ENCODE results near the gene UMODL1. TPM values are rescaled to one million over a fixed set of nuclear protein-coding genes. Genes with fewer than 3 reads are reported as not detected.

UMODL1 gene
- total and polyA plus RNA-seq, 2 donors (not counting 3 experiments of a cell fraction or from before 2014, with no cell fraction given): not detected

- Histone ChIP-seq H3K4me2 (ENCODE audit: insufficient read depth, low read length) (no peak overlapping the region), H3K4me3 (replicated peaks in 1 of 3; ENCODE audit: insufficient read depth in 1 of 3, low read depth in 1 of 3, low read length in 3 of 3) (no peak overlapping the region), H3K9ac (replicated peaks; ENCODE audit: extremely low read depth, insufficient read depth, low read length) (no peak overlapping the region), H4K20me1 (replicated peaks; ENCODE audit: control insufficient read depth, extremely low read depth, insufficient read depth, low read length) (no peaks in the 10 kb centered on the region), H3K4me1 (ENCODE audit: control insufficient read depth, extremely low read depth, insufficient read depth, low read length) (peaks cover 5% of the 10 kb centered on the region), H3K9me1 (replicated peaks; ENCODE audit: control insufficient read depth, extremely low read depth, insufficient read depth, low read length) (no peaks in the 10 kb centered on the region), H3K36me3 (ENCODE audit: control insufficient read depth in 2 of 2, extremely low read depth in 1 of 2, insufficient read depth in 2 of 2, low read length in 2 of 2) (no peaks in the 10 kb centered on the region), H3K27me3 (ENCODE audit: control insufficient read depth in 2 of 2, insufficient read depth in 2 of 2, low read length in 2 of 2) (peaks cover 11 to 17% of the 10 kb centered on the region in 2 experiments), H3K27ac (ENCODE audit: insufficient read depth, low read depth, low read length) (no peak overlapping the region), H3K9me3 (replicated peaks; ENCODE audit: control insufficient read depth, insufficient read depth, low read length) (no peaks in the 10 kb centered on the region), H2AFZ (ENCODE audit: low read depth, low read length) (no peak overlapping the region), H3K79me2 (ENCODE audit: control insufficient read depth, insufficient read depth, low read length) (no peaks in the 10 kb centered on the region)
- POLR2A ChIA-PET: no interaction called here
- no peak for TF ChIP-seq POLR2AphosphoS5 (IDR thresholded peaks at IDR 0.05; ENCODE audit: insufficient read depth, low read depth, low read length)
- TF ChIP-seq POLR2A (IDR thresholded peaks at IDR 0.05; ENCODE audit: low read depth, low read length): no peak
- TF ChIP-seq, protein P1, sequence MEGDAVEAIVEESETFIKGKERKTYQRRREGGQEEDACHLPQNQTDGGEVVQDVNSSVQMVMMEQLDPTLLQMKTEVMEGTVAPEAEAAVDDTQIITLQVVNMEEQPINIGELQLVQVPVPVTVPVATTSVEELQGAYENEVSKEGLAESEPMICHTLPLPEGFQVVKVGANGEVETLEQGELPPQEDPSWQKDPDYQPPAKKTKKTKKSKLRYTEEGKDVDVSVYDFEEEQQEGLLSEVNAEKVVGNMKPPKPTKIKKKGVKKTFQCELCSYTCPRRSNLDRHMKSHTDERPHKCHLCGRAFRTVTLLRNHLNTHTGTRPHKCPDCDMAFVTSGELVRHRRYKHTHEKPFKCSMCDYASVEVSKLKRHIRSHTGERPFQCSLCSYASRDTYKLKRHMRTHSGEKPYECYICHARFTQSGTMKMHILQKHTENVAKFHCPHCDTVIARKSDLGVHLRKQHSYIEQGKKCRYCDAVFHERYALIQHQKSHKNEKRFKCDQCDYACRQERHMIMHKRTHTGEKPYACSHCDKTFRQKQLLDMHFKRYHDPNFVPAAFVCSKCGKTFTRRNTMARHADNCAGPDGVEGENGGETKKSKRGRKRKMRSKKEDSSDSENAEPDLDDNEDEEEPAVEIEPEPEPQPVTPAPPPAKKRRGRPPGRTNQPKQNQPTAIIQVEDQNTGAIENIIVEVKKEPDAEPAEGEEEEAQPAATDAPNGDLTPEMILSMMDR (IDR thresholded peaks at IDR 0.05; ENCODE audit: extremely low read depth in 1 of 2, insufficient read depth in 1 of 2, low read depth in 1 of 2, low read length in 2 of 2): no peak
- no peak for TF ChIP-seq EZH2 (IDR thresholded peaks at IDR 0.05; ENCODE audit: borderline replicate concordance, low read depth, low read length, severe bottlenecking)
- no peak for TF ChIP-seq GATA2 (IDR thresholded peaks at IDR 0.05; ENCODE audit: insufficient read depth, insufficient read length, low read depth, low read length)
- FAIRE-seq (no peak), DNase-seq (ENCODE audit: low read depth, low spot score) (no peak)
- dilution Hi-C loops (cut with MboI; ENCODE audit: extremely low pct_ligation_motif_present, low sequenced_read_pairs): no loop called here
- intact Hi-C loops (cut with micrococcal nuclease): no loop called here
- CTCF ChIA-PET: no interaction called here
- BruUV-seq (replicated peaks): no TSS peak
Measured at GRCh38 chr21:42021371-42022090, 49.6 kb upstream of the UMODL1 start.

- CTCF ChIA-PET: no interaction called here
Measured at GRCh38 chr21:42022091-42022430, 49.1 kb upstream of the UMODL1 start.

More at GRCh38 chr21:42022091-42022430, 49.1 kb upstream of the UMODL1 start:
- no peaks in the 10 kb centered on the region for H3K79me2 ChIP-seq (ENCODE audit: control insufficient read depth, insufficient read depth, low read length)
- FAIRE-seq: no peak
- dilution Hi-C loops (cut with MboI; ENCODE audit: extremely low pct_ligation_motif_present, low sequenced_read_pairs) (no loop called here), intact Hi-C loops (cut with micrococcal nuclease) (no loop called here)
- no peaks in the 10 kb centered on the region for H3K36me3 ChIP-seq (ENCODE audit: control insufficient read depth in 2 of 2, extremely low read depth in 1 of 2, insufficient read depth in 2 of 2, low read length in 2 of 2)
- no peak for DNase-seq (ENCODE audit: low read depth, low spot score)
- BruUV-seq (replicated peaks): no TSS peak
- H3K9me3 ChIP-seq (replicated peaks; ENCODE audit: control insufficient read depth, insufficient read depth, low read length): no peaks in the 10 kb centered on the region
- peaks cover 5% of the 10 kb centered on the region for H3K4me1 ChIP-seq (ENCODE audit: control insufficient read depth, extremely low read depth, insufficient read depth, low read length)
- no peaks in the 10 kb centered on the region for H3K9me1 ChIP-seq (replicated peaks; ENCODE audit: control insufficient read depth, extremely low read depth, insufficient read depth, low read length)
- no peak overlapping the region for H3K4me2 ChIP-seq (ENCODE audit: insufficient read depth, low read length)
- POLR2A ChIA-PET: no interaction called here
- H4K20me1 ChIP-seq (replicated peaks; ENCODE audit: control insufficient read depth, extremely low read depth, insufficient read depth, low read length): no peaks in the 10 kb centered on the region
- peaks cover 11 to 17% of the 10 kb centered on the region in 2 experiments for H3K27me3 ChIP-seq (ENCODE audit: control insufficient read depth in 2 of 2, insufficient read depth in 2 of 2, low read length in 2 of 2)
- TF ChIP-seq, protein P2, sequence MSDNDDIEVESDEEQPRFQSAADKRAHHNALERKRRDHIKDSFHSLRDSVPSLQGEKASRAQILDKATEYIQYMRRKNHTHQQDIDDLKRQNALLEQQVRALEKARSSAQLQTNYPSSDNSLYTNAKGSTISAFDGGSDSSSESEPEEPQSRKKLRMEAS (IDR thresholded peaks at IDR 0.05; ENCODE audit: insufficient read depth, insufficient read length): no peak
- no peak for TF ChIP-seq POLR2AphosphoS5 (IDR thresholded peaks at IDR 0.05; ENCODE audit: insufficient read depth, low read depth, low read length)
- TF ChIP-seq, protein P1 (IDR thresholded peaks at IDR 0.05; ENCODE audit: extremely low read depth in 1 of 2, insufficient read depth in 1 of 2, low read depth in 1 of 2, low read length in 2 of 2): no peak
- no peak for TF ChIP-seq EZH2 (IDR thresholded peaks at IDR 0.05; ENCODE audit: borderline replicate concordance, low read depth, low read length, severe bottlenecking)
- TF ChIP-seq POLR2A (IDR thresholded peaks at IDR 0.05; ENCODE audit: low read depth, low read length): no peak
- no peak for TF ChIP-seq JUN (IDR thresholded peaks at IDR 0.05; ENCODE audit: borderline replicate concordance, insufficient read depth, insufficient read length, low read depth)
- TF ChIP-seq MYC (IDR thresholded peaks at IDR 0.05; ENCODE audit: low read depth, low read length): no peak
- TF ChIP-seq FOS (IDR thresholded peaks at IDR 0.05; ENCODE audit: borderline replicate concordance, insufficient read depth, low read length): no peak
- no peak for TF ChIP-seq GATA2 (IDR thresholded peaks at IDR 0.05; ENCODE audit: insufficient read depth, insufficient read length, low read depth, low read length)
- H2AFZ ChIP-seq (ENCODE audit: low read depth, low read length): no peak overlapping the region
- no peak overlapping the region for H3K9ac ChIP-seq (replicated peaks; ENCODE audit: extremely low read depth, insufficient read depth, low read length)
- H3K27ac ChIP-seq (ENCODE audit: insufficient read depth, low read depth, low read length): no peak overlapping the region
- no peak overlapping the region for H3K4me3 ChIP-seq (replicated peaks in 1 of 3; ENCODE audit: insufficient read depth in 1 of 3, low read depth in 1 of 3, low read length in 3 of 3)

Data from endothelial cell of umbilical vein (primary cell).